ENCODE data around the gene CASZ1. TPM values are rescaled to one million over a fixed set of nuclear protein-coding genes. Genes with fewer than 3 reads are reported as not detected.

Gene CASZ1
- total and polyA plus RNA-seq, 2 experiments from 2014 or later: 6.2 to 6.7 TPM

- TF ChIP-seq ETS1 (IDR thresholded peaks at IDR 0.05) (no peak), CREB1 (CRISPR knock-in tag; IDR thresholded peaks at IDR 0.05; ENCODE audit: low read depth) (no peak), EZH2phosphoT487 (IDR thresholded peaks at IDR 0.05; ENCODE audit: unreplicated experiment) (no peak), REST (IDR thresholded peaks at IDR 0.05; ENCODE audit: unreplicated experiment) (no peak)
Measured at GRCh38 chr1:10754568-10755329, 41.7 kb downstream of the CASZ1 start (continued).

- Mint-ChIP-seq H3K4me1 (peaks cover 19% of the 10 kb centered on the region), H3K4me3 (no peak overlapping the region), H3K9me3 (no peaks in the 10 kb centered on the region), H3K27ac (no peak overlapping the region), H3K36me3 (ENCODE audit: low read depth) (no peaks in the 10 kb centered on the region), H3K27me3 (ENCODE audit: insufficient read depth, low read depth, poor library complexity) (peaks cover 13% of the 10 kb centered on the region)
- H2AFZ ChIP-seq: no peak overlapping the region
- no peaks in the 10 kb centered on the region for H3K4me1 ChIP-seq (ENCODE audit: insufficient read depth)
- H3K9me2 ChIP-seq (ENCODE audit: insufficient read depth): no peaks in the 10 kb centered on the region
- H3K4me3 ChIP-seq: no peak overlapping the region
- no peaks in the 10 kb centered on the region for H3K27me3 ChIP-seq (ENCODE audit: insufficient read depth)
- peak; percentile 56 to 60 for TF ChIP-seq CTCF (conservative IDR thresholded peaks at IDR 0.05; ENCODE audit: low read depth in 2 of 2)
- TF ChIP-seq EZH2phosphoT487 (IDR thresholded peaks at IDR 0.05; ENCODE audit: unreplicated experiment): no peak
- H3K36me3 ChIP-seq (ENCODE audit: insufficient read depth): no peaks in the 10 kb centered on the region
- no peaks in the 10 kb centered on the region for H3F3A ChIP-seq (replicated peaks; ENCODE audit: low read depth)
- no peaks in the 10 kb centered on the region for H4K20me1 ChIP-seq (replicated peaks; ENCODE audit: insufficient read depth)
- ATAC-seq (peak; percentile 69), DNase-seq (ENCODE audit: low spot score) (peak; percentile 65)
- no peak overlapping the region for H3K27ac ChIP-seq (ENCODE audit: low read depth)
- H3K79me2 ChIP-seq (replicated peaks; ENCODE audit: insufficient read depth): no peaks in the 10 kb centered on the region
- H3K4me2 ChIP-seq: no peak overlapping the region
Measured at GRCh38 chr1:10753299-10753698, 43.1 kb downstream of the CASZ1 start.
